HepG2 (cell line): ENCODE results near the gene NTN5. TPM values are rescaled to one million over a fixed set of nuclear protein-coding genes. Genes with fewer than 3 reads are reported as not detected.

Experiments used
- ATAC-seq: fragments of 200-7000 bp; cut with Tn5 transposase; 3 replicates; pipeline ENCODE4 v1.9.1; 2020; ENCODE audit warnings: mild to moderate bottlenecking, moderate library complexity
- BruUV-seq: library from RNA; stranded (reverse); fragments of 400-500 nt; replicated peaks from 2 replicates; lab custom pipeline; 2021; lab: Mats Ljungman, UMichigan
- CTCF ChIA-PET: fragments of 300-600 bp; formaldehyde crosslinking; extraction: SDS; loops from one replicate; lab custom pipeline; 2021; ENCODE audit warnings: low total read pairs, inconsistent platforms, low intra/inter-chr PET ratio; lab: Yijun Ruan, JAX
- POLR2A ChIA-PET: fragments of 350-600 bp; sonication (Branson Sonifier 250); formaldehyde crosslinking; loops from one replicate; lab custom pipeline; 2020; ENCODE audit warnings: antibody characterized with exemption, inconsistent platforms; lab: Yijun Ruan, JAX
- DNase-seq: peaks from one replicate; pipeline ENCODE4 v3.0.0-alpha.2; 2015; ENCODE audit warnings: low spot score
- FAIRE-seq: peaks from 3 replicates; lab custom pipeline; 2011; peaks lifted over from hg19 to GRCh38; lab: Jason Lieb, UNC
- H2AFZ ChIP-seq: one replicate; pipeline ENCODE4 v1.6.1; 2011; ENCODE audit warnings: low read length, inconsistent platforms
- H3K27ac ChIP-seq: fragments of 300-600 bp; 3 replicates; pipeline ENCODE4 v1.8.0; 2011; ENCODE audit warnings: mixed run types, mild to moderate bottlenecking, mixed read lengths, low read length, inconsistent platforms; ENCODE audit not compliant: insufficient read depth; ENCODE audit errors: extremely low read length
- H3K27me3 ChIP-seq, 2 experiments: fragments of 200-600 bp in 1 of 2; 2 replicates in 1 of 2; 3 replicates in 1 of 2; pipeline versions ENCODE4 v1.6.0 to v1.8.0; 2011; ENCODE audit warnings: low read length in 2 of 2, mild to moderate bottlenecking in 2 of 2, moderate library complexity in 2 of 2, inconsistent platforms in 1 of 2; ENCODE audit not compliant: insufficient read depth in 2 of 2, control insufficient read depth in 1 of 2
- H3K36me3 ChIP-seq, 2 experiments: fragments of 200-600 bp in 1 of 2; replicated peaks in 1 of 2; 2 replicates in 1 of 2; 3 replicates in 1 of 2; pipeline versions ENCODE4 v1.5.1 to v1.8.0; 2011; ENCODE audit warnings: low read length in 2 of 2, inconsistent platforms in 1 of 2; ENCODE audit not compliant: insufficient read depth in 2 of 2, control insufficient read depth in 1 of 2
- H3K4me1 ChIP-seq: 2 replicates; pipeline ENCODE4 v1.5.1; 2012; ENCODE audit warnings: low read length, inconsistent platforms; ENCODE audit not compliant: insufficient read depth
- H3K4me2 ChIP-seq: 2 replicates; pipeline ENCODE4 v1.6.0; 2011; ENCODE audit warnings: low read depth, low read length, inconsistent platforms
- H3K4me3 ChIP-seq, 3 experiments: fragments of 200-600 bp in 1 of 3; sonication (generic), shearing (Covaris generic) in 1 of 3; replicated peaks in 1 of 3; 2 replicates each; pipeline ENCODE4 v1.5.1; 2011 to 2016; ENCODE audit warnings: low read length in 3 of 3, inconsistent platforms in 2 of 3, low read depth in 2 of 3, mild to moderate bottlenecking in 2 of 3, control low read depth in 1 of 3, mixed read lengths in 1 of 3; ENCODE audit not compliant: insufficient read depth in 1 of 3
- H3K79me2 ChIP-seq: one replicate; pipeline ENCODE4 v1.6.1; 2011; ENCODE audit warnings: low read length, inconsistent platforms; ENCODE audit not compliant: insufficient read depth
- H3K9ac ChIP-seq: 2 replicates; pipeline ENCODE4 v1.6.0; 2011; ENCODE audit warnings: mild to moderate bottlenecking, low read depth, low read length, inconsistent platforms; ENCODE audit not compliant: insufficient read depth
- H3K9me3 ChIP-seq: 2 replicates; pipeline ENCODE4 v1.5.1; 2012; ENCODE audit warnings: mild to moderate bottlenecking, low read length
- H4K20me1 ChIP-seq: 2 replicates; pipeline ENCODE4 v1.6.0; 2011; ENCODE audit warnings: inconsistent platforms, mild to moderate bottlenecking, low read length, moderate library complexity; ENCODE audit not compliant: insufficient read depth
- ARNTL ChIP-seq: sonication (generic); formaldehyde crosslinking; IDR thresholded peaks from 2 replicates; pipeline ENCODE4 v1.4.0; 2020; ENCODE audit warnings: mild to moderate bottlenecking, missing genetic modification reagents
- BCL6 ChIP-seq: IDR thresholded peaks from 2 replicates; pipeline ENCODE4 v1.6.1; 2016; ENCODE audit warnings: missing genetic modification reagents, missing compliant biosample characterization
- CERS6 ChIP-seq: sonication (generic); formaldehyde crosslinking; IDR thresholded peaks from 2 replicates; pipeline ENCODE4 v1.5.0; 2020; ENCODE audit warnings: missing genetic modification reagents
- DMAP1 ChIP-seq: IDR thresholded peaks from 2 replicates; pipeline ENCODE4 v1.6.1; 2016
- FIP1L1 ChIP-seq: fragments of 200-400 bp; formaldehyde crosslinking; IDR thresholded peaks from 2 replicates; pipeline ENCODE4 v1.6.1; 2018; ENCODE audit warnings: low read depth, mild to moderate bottlenecking, low read length, moderate library complexity, borderline replicate concordance; ENCODE audit not compliant: insufficient read depth
- FLYWCH1 ChIP-seq: sonication (generic); formaldehyde crosslinking; IDR thresholded peaks from 2 replicates; pipeline ENCODE4 v1.8.1; 2023; ENCODE audit warnings: mild to moderate bottlenecking, missing genetic modification reagents
- FOSL1 ChIP-seq: sonication (generic); formaldehyde crosslinking; IDR thresholded peaks from 2 replicates; pipeline ENCODE4 v1.9.0; 2021; ENCODE audit warnings: missing genetic modification reagents, borderline replicate concordance
- HDAC1 ChIP-seq: sonication (generic); formaldehyde crosslinking; IDR thresholded peaks from 2 replicates; pipeline ENCODE4 v1.5.1; 2020; ENCODE audit warnings: mild to moderate bottlenecking, missing genetic modification reagents
- HHEX ChIP-seq: IDR thresholded peaks from 2 replicates; pipeline ENCODE4 v1.6.1; 2016; ENCODE audit warnings: control low read depth
- NONO ChIP-seq, 2 experiments: fragments of 450-650 bp in 1 of 2; sonication (generic) in 1 of 2; formaldehyde crosslinking in 1 of 2; IDR thresholded peaks in 1 of 2; conservative IDR thresholded peaks in 1 of 2; 2 replicates each; pipeline versions ENCODE4 v1.6.1 to v1.8.0; 2017 to 2022; ENCODE audit warnings: mild to moderate bottlenecking in 1 of 2, missing genetic modification reagents in 1 of 2, moderate library complexity in 1 of 2
- RARA ChIP-seq: IDR thresholded peaks from 2 replicates; pipeline ENCODE4 v1.6.1; 2016; ENCODE audit warnings: missing genetic modification reagents, missing compliant biosample characterization
- RBFOX2 ChIP-seq: fragments of 200-400 bp; formaldehyde crosslinking; IDR thresholded peaks from 2 replicates; pipeline ENCODE4 v1.6.1; 2017; ENCODE audit warnings: low read depth, mild to moderate bottlenecking, low read length
- SRF ChIP-seq: IDR thresholded peaks from 2 replicates; pipeline ENCODE4 v1.6.1; 2011; ENCODE audit warnings: mild to moderate bottlenecking, low read depth, low read length, moderate library complexity
- ZGPAT ChIP-seq: IDR thresholded peaks from 2 replicates; pipeline ENCODE4 v1.6.1; 2016; ENCODE audit warnings: mild to moderate bottlenecking
- ZNF414 ChIP-seq: sonication (generic); formaldehyde crosslinking; IDR thresholded peaks from 2 replicates; pipeline ENCODE4 v1.5.0; 2020; ENCODE audit warnings: missing genetic modification reagents
- WGBS: methylation state at CpG from one replicate; pipeline ENCODE4 v1.1.6; 2017; ENCODE audit warnings: low lambda C conversion rate; 5-methylcytosine and 5-hydroxymethylcytosine counted together
- in situ Hi-C: cut with HindIII; loops from 2 replicates; pipeline ENCODE4 v1.10.0; 2017; ENCODE audit warnings: low pct_unique_long_range_greater_than_20kb; ENCODE audit not compliant: extremely low pct_ligation_motif_present
- intact Hi-C: fragments of 100-400 bp; cut with micrococcal nuclease; formaldehyde crosslinking; loops from one replicate; pipeline ENCODE4 v1.10.0; 2022; ENCODE audit not compliant: unreplicated experiment
- polyA plus RNA-seq, 8 experiments: library from polyadenylated mRNA; depleted of rRNA in 3 of 8; stranded (reverse) in 7 of 8; unstranded in 1 of 8; fragments of >200 nt; fragmentation: Illumina TruSeq in 4 of 8; extraction: Trizol in 4 of 8; gene quantifications; 2 replicates each; pipeline versions ENCODE4 v1.2.1 to v1.2.3, GENCODE V29; 2011 to 2016; ENCODE audit warnings: low read depth in 4 of 8, missing spikeins in 1 of 8, mixed read lengths in 1 of 8; ENCODE audit not compliant: insufficient read depth in 1 of 8
- total RNA-seq, 5 experiments: library from RNA; depleted of rRNA; stranded (reverse); fragments of >200 nt; fragmentation: Illumina TruSeq; extraction: Trizol; gene quantifications; 2 replicates each; pipeline ENCODE4 v1.2.3, GENCODE V29; 2016; ENCODE audit warnings: low read depth in 1 of 5
- TF ChIP-seq, protein P1 (sequence below): sonication (generic); formaldehyde crosslinking; IDR thresholded peaks from 2 replicates; pipeline ENCODE4 v1.8.0; 2022; ENCODE audit warnings: missing genetic modification reagents, low read depth, mild to moderate bottlenecking, borderline replicate concordance
- TF ChIP-seq, protein P2 (sequence below): sonication (generic); formaldehyde crosslinking; IDR thresholded peaks from 2 replicates; pipeline ENCODE4 v1.4.0; 2020; ENCODE audit warnings: missing genetic modification reagents

The NTN5 gene
- total and polyA plus RNA-seq, 2 of the 13 experiments (the other 11 are each of a cell fraction or from before 2014, with no cell fraction given): 0.05 TPM; not detected in 1

DNA sequence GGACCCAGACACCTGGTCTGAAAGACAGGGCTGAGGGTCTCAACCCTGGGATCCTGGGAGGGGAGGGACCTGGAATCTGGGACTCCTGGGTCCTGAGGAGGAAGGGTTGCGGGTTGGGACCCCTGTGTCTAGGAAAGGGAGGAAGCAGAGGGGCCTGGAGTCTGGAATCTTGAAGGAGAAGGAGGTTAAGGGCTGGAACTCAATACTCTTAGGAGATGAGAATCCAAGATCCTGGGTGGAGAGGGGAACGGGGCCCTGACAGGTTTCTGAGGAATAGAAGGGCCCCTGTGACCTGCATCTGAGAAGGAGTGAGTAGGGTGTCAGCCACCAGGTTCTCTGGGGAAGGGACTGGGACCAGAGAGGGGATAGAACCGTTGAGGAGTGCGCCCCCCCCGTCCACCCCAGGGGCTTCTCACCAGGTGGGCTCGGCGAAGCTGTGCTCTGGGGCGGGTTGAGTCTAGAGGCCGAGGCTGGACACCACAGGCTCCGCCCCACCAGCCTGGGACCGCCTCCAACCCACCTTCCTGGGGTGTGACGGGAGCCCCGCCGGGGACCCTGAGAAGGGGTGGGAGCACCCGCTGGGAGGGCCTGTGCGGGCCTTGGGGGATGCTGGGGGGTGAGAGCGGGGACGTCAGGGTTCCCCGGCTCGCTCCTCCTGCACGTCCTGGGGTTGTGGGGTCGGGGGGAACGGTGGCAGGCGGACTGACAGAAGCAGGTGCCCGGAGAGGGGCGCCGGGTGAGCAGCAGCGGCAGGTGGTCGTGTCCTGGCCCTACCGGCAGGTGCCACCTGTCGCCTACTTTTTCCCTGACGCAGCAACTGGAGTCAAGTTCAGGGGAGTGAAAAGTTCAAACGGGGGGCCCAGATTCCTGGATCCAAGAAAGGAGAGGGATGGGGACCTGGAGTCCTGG is 46.7 kb upstream of the NTN5 start, which contains the start of gene MAMSTR (continued):
- TF ChIP-seq BCL6 (peak; percentile 12; the same call in 1 of the 2 replicates), FIP1L1 (no peak), ARNTL (CRISPR knock-in tag) (0 out of 2 replicates have a peak, but pooled peaks have one; percentile 33), RBFOX2 (peak; percentile 48), DMAP1 (CRISPR knock-in tag) (no peak), CERS6 (CRISPR knock-in tag) (no peak), RARA (CRISPR knock-in tag) (peak; percentile 42; the same call in 1 of the 2 replicates), FOSL1 (CRISPR knock-in tag) (no peak)
- TF ChIP-seq, protein P1, sequence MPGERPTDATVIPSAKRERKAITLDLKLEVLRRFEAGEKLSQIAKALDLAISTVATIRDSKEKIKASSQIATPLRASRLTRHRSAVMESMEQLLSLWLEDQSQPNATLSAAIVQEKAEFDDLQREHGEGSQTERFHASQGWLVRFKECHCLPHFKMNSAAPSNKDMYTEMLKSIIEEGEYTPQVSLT (CRISPR knock-in tag): 0 out of 2 replicates have a peak, but pooled peaks have one; percentile 59

DNA sequence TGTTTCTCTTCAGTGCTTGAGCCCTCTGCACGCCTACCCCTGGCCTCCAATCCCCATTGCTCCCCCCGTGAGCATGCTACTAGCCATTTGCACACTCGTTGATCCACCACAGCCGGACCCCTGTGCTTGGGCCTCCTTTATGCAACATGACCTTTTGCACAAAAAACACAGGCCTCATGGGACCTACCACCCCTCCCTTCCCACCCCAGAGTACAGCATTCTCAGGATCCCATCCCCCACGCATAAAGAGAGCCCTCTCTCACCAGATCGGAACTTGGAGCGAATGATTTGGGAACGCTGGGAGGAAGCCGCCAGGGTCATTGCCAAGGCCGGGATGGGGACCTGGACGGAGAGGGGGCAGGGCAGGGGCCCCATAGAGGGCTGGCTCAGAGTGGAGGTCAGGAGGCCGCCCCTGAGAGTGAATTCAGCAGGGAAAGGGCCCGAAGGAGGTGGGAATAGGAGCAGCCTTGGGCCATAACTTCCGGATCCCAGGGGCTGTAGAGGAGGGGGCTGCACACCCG is 46.0 kb upstream of the NTN5 start:
- Histone ChIP-seq H3K9me3 (no peaks in the 10 kb centered on the region), H3K4me3 (peak overlapping the region; percentile 68 to 85 (median 76)), H3K27ac (peak overlapping the region; percentile 74), H3K36me3 (no peaks in the 10 kb centered on the region), H3K4me2 (peak overlapping the region; percentile 99), H3K27me3 (no peaks in the 10 kb centered on the region; a peak in 1 of 5 replicates), H3K9ac (peak overlapping the region; percentile 81), H4K20me1 (no peaks in the 10 kb centered on the region), H3K79me2 (peaks cover 3% of the 10 kb centered on the region), H2AFZ (no peak overlapping the region), H3K4me1 (peaks cover 51% of the 10 kb centered on the region)
- CTCF ChIA-PET: no interaction called here
- no TSS peak for BruUV-seq
- DNase-seq: peak; percentile 90
- in situ Hi-C loops: no loop called here
- intact Hi-C loops: no loop called here
- FAIRE-seq: peak; percentile 57
- POLR2A ChIA-PET: interaction anchor here (0.7 to 6.3 kb wide), 3 partner anchors 9 to 214 kb away, joined by 3 to 40 read pairs (median 3); no protein-coding TSS in a partner anchor
- WGBS: 0% methylated on average over 10 of the region's 15 CpGs
- peak; percentile 0; the same call in 1 of the 3 replicates for ATAC-seq
- TF ChIP-seq FLYWCH1 (CRISPR knock-in tag) (no peak), ZNF414 (CRISPR knock-in tag) (peak; percentile 56; the same call in 1 of the 2 replicates), HDAC1 (CRISPR knock-in tag) (peak; percentile 88), ZGPAT (CRISPR knock-in tag) (peak; percentile 47; the same call in 1 of the 2 replicates), HHEX (CRISPR knock-in tag) (no peak), SRF (no peak), NONO (IDR thresholded peaks at IDR 0.05) (no peak), NONO (CRISPR knock-in tag; conservative IDR thresholded peaks at IDR 0.05) (0 out of 2 replicates have a peak, but pooled peaks have one; percentile 67)
- TF ChIP-seq, protein P2, sequence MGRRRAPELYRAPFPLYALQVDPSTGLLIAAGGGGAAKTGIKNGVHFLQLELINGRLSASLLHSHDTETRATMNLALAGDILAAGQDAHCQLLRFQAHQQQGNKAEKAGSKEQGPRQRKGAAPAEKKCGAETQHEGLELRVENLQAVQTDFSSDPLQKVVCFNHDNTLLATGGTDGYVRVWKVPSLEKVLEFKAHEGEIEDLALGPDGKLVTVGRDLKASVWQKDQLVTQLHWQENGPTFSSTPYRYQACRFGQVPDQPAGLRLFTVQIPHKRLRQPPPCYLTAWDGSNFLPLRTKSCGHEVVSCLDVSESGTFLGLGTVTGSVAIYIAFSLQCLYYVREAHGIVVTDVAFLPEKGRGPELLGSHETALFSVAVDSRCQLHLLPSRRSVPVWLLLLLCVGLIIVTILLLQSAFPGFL (CRISPR knock-in tag): no peak
